SIG-M5 treated with dmso at 0.1 percent for 504 hours (cell line): ENCODE measurements around the gene FGG.
"Not testable (repeated sequence)": the region's sequence is repeated elsewhere in the genome, so short reads cannot be mapped to it uniquely, and the experiment has no call there.

Experiments used
- DNase-seq: peaks from one replicate; lab custom pipeline; 2025; ENCODE audit not compliant: unreplicated experiment; lab: John Stamatoyannopoulos, UW

The FGG gene

GRCh38 chr4:154614306-154614705 lies 1.9 kb upstream of the FGG start:
- DNase-seq = no peak

- no peak for DNase-seq
Measured at GRCh38 chr4:154611833-154612232, 623 bp downstream of the FGG start.

- no peak for DNase-seq
Measured at GRCh38 chr4:154610582-154610981, 1.9 kb downstream of the FGG start.

- DNase-seq = no peak
Measured at GRCh38 chr4:154609532-154609931, 2.9 kb downstream of the FGG start.

GRCh38 chr4:154608361-154609252 lies 3.8 kb downstream of the FGG start:
- DNase-seq = no peak

GRCh38 chr4:154606728-154607723 lies 5.4 kb downstream of the FGG start:
- DNase-seq = no peak

- no peak for DNase-seq
Measured at GRCh38 chr4:154604696-154605200, 7.7 kb downstream of the FGG start.

GRCh38 chr4:154603033-154603943 lies 9.2 kb downstream of the FGG start:
- DNase-seq = no peak

GRCh38 chr4:154602404-154603020 lies 9.9 kb downstream of the FGG start:
- DNase-seq = no peak

- DNase-seq = no peak
Measured at GRCh38 chr4:154597798-154598774, 14.4 kb downstream of the FGG start.

- DNase-seq = not testable (repeated sequence)
Measured at GRCh38 chr4:154597281-154597680, 15.2 kb downstream of the FGG start.

- peak; percentile 13 for DNase-seq
Measured at GRCh38 chr4:154595807-154596206, 16.6 kb downstream of the FGG start.

GRCh38 chr4:154594343-154594742 lies 18.1 kb downstream of the FGG start:
- not testable (repeated sequence) for DNase-seq

- DNase-seq = no peak
Measured at GRCh38 chr4:154593868-154594267, 18.6 kb downstream of the FGG start.

- no peak for DNase-seq
Measured at GRCh38 chr4:154591890-154592289, 20.6 kb downstream of the FGG start.

- DNase-seq = no peak
Measured at GRCh38 chr4:154590329-154591006, 22.0 kb downstream of the FGG start, which contains the start of gene FGA. TSS of gene FGA (minus strand) at chr4:154590742. CDS start at chr4:154590687, 55 bp downstream.

GRCh38 chr4:154589296-154590197 lies 22.9 kb downstream of the FGG start:
- no peak for DNase-seq
